GM11168 (cell line): ENCODE measurements around the gene KCNQ1.

ENCODE experiments used
- in situ Hi-C: fragments of 300-500 bp; cut with MboI; formaldehyde crosslinking; loops from one replicate; pipeline ENCODE4 v1.12.0; 2022; ENCODE audit warnings: low sequenced_read_pairs; ENCODE audit not compliant: unreplicated experiment

The KCNQ1 gene

GRCh38 chr11:2409611-2410468 is 35.0 kb upstream of the KCNQ1 start:
- in situ Hi-C loops: no loop called here

GRCh38 chr11:2410616-2411015 is 34.2 kb upstream of the KCNQ1 start:
- in situ Hi-C loops: no loop called here

- in situ Hi-C loops: no loop called here
These were observed 33.1 kb upstream of the KCNQ1 start for GRCh38 chr11:2411446-2412305.

- in situ Hi-C loops: no loop called here
These were observed 32.5 kb upstream of the KCNQ1 start for GRCh38 chr11:2412323-2412722.

GRCh38 chr11:2413742-2414579 is 30.8 kb upstream of the KCNQ1 start:
- in situ Hi-C loops: no loop called here

GRCh38 chr11:2414616-2415015 is 30.2 kb upstream of the KCNQ1 start:
- in situ Hi-C loops: loop anchor here (5.0 kb wide), 1 partner anchor 212 kb away; no protein-coding TSS in a partner anchor

- in situ Hi-C loops: loop anchor here (5.0 kb wide), 1 partner anchor 213 kb away; no protein-coding TSS in a partner anchor
These were observed 29.6 kb upstream of the KCNQ1 start for GRCh38 chr11:2415171-2415570.

- in situ Hi-C loops: loop anchor here (5.0 kb wide), 1 partner anchor 213 kb away; no protein-coding TSS in a partner anchor
These were observed 29.0 kb upstream of the KCNQ1 start for GRCh38 chr11:2415601-2416380.

- in situ Hi-C loops: loop anchor here (5.0 kb wide), 1 partner anchor 214 kb away; no protein-coding TSS in a partner anchor
These were observed 28.0 kb upstream of the KCNQ1 start for GRCh38 chr11:2416765-2417164.

- in situ Hi-C loops: loop anchor here (5.0 kb wide), 1 partner anchor 216 kb away; no protein-coding TSS in a partner anchor
These were observed 26.7 kb upstream of the KCNQ1 start for GRCh38 chr11:2417856-2418692.

GRCh38 chr11:2418693-2419360 is 26.0 kb upstream of the KCNQ1 start:
- in situ Hi-C loops: loop anchor here (5.0 kb wide), 1 partner anchor 217 kb away; no protein-coding TSS in a partner anchor

- in situ Hi-C loops: loop anchor here (5.0 to 10.0 kb wide), 3 partner anchors 123 to 475 kb away; no protein-coding TSS in a partner anchor
These were observed 24.9 kb upstream of the KCNQ1 start for GRCh38 chr11:2419638-2420501.

- in situ Hi-C loops: loop anchor here (5.0 to 10.0 kb wide), 2 partner anchors 123 to 474 kb away; no protein-coding TSS in a partner anchor
These were observed 24.1 kb upstream of the KCNQ1 start for GRCh38 chr11:2420502-2421225.

- in situ Hi-C loops: loop anchor here (5.0 to 10.0 kb wide), 2 partner anchors 124 to 473 kb away; no protein-coding TSS in a partner anchor
These were observed 23.4 kb upstream of the KCNQ1 start for GRCh38 chr11:2421226-2421994.

- in situ Hi-C loops: loop anchor here (5.0 to 10.0 kb wide), 2 partner anchors 125 to 473 kb away; no protein-coding TSS in a partner anchor
These were observed 22.8 kb upstream of the KCNQ1 start for GRCh38 chr11:2421996-2422395.
